HepG2 (cell line): ENCODE data around the gene IFNL1. TPM values are rescaled to one million over a fixed set of nuclear protein-coding genes. Genes with fewer than 3 reads are reported as not detected.
A peak's percentile ranks its signal among the peaks of the same experiment; 100 is the strongest.

Experiments
- ATAC-seq: fragments of 200-7000 bp; cut with Tn5 transposase; 3 replicates; pipeline ENCODE4 v1.9.1; 2020; ENCODE audit warnings: mild to moderate bottlenecking, moderate library complexity
- BruUV-seq: library from RNA; stranded (reverse); fragments of 400-500 nt; replicated peaks from 2 replicates; lab custom pipeline; 2021; lab: Mats Ljungman, UMichigan
- CTCF ChIA-PET: fragments of 300-600 bp; formaldehyde crosslinking; extraction: SDS; loops from one replicate; lab custom pipeline; 2021; ENCODE audit warnings: low total read pairs, inconsistent platforms, low intra/inter-chr PET ratio; lab: Yijun Ruan, JAX
- POLR2A ChIA-PET: fragments of 350-600 bp; sonication (Branson Sonifier 250); formaldehyde crosslinking; loops from one replicate; lab custom pipeline; 2020; ENCODE audit warnings: antibody characterized with exemption, inconsistent platforms; lab: Yijun Ruan, JAX
- DNase-seq: peaks from one replicate; pipeline ENCODE4 v3.0.0-alpha.2; 2015; ENCODE audit warnings: low spot score
- FAIRE-seq: peaks from 3 replicates; lab custom pipeline; 2011; peaks lifted over from hg19 to GRCh38; lab: Jason Lieb, UNC
- H2AFZ ChIP-seq: one replicate; pipeline ENCODE4 v1.6.1; 2011; ENCODE audit warnings: low read length, inconsistent platforms
- H3K27ac ChIP-seq: fragments of 300-600 bp; 3 replicates; pipeline ENCODE4 v1.8.0; 2011; ENCODE audit warnings: mixed run types, mild to moderate bottlenecking, mixed read lengths, low read length, inconsistent platforms; ENCODE audit not compliant: insufficient read depth; ENCODE audit errors: extremely low read length
- H3K27me3 ChIP-seq, 2 experiments: fragments of 200-600 bp in 1 of 2; 2 replicates in 1 of 2; 3 replicates in 1 of 2; pipeline versions ENCODE4 v1.6.0 to v1.8.0; 2011; ENCODE audit warnings: low read length in 2 of 2, mild to moderate bottlenecking in 2 of 2, moderate library complexity in 2 of 2, inconsistent platforms in 1 of 2; ENCODE audit not compliant: insufficient read depth in 2 of 2, control insufficient read depth in 1 of 2
- H3K36me3 ChIP-seq, 2 experiments: fragments of 200-600 bp in 1 of 2; replicated peaks in 1 of 2; 2 replicates in 1 of 2; 3 replicates in 1 of 2; pipeline versions ENCODE4 v1.5.1 to v1.8.0; 2011; ENCODE audit warnings: low read length in 2 of 2, inconsistent platforms in 1 of 2; ENCODE audit not compliant: insufficient read depth in 2 of 2, control insufficient read depth in 1 of 2
- H3K4me1 ChIP-seq: 2 replicates; pipeline ENCODE4 v1.5.1; 2012; ENCODE audit warnings: low read length, inconsistent platforms; ENCODE audit not compliant: insufficient read depth
- H3K4me2 ChIP-seq: 2 replicates; pipeline ENCODE4 v1.6.0; 2011; ENCODE audit warnings: low read depth, low read length, inconsistent platforms
- H3K4me3 ChIP-seq, 3 experiments: fragments of 200-600 bp in 1 of 3; sonication (generic), shearing (Covaris generic) in 1 of 3; replicated peaks in 1 of 3; 2 replicates each; pipeline ENCODE4 v1.5.1; 2011 to 2016; ENCODE audit warnings: low read length in 3 of 3, inconsistent platforms in 2 of 3, low read depth in 2 of 3, mild to moderate bottlenecking in 2 of 3, control low read depth in 1 of 3, mixed read lengths in 1 of 3; ENCODE audit not compliant: insufficient read depth in 1 of 3
- H3K79me2 ChIP-seq: one replicate; pipeline ENCODE4 v1.6.1; 2011; ENCODE audit warnings: low read length, inconsistent platforms; ENCODE audit not compliant: insufficient read depth
- H3K9ac ChIP-seq: 2 replicates; pipeline ENCODE4 v1.6.0; 2011; ENCODE audit warnings: mild to moderate bottlenecking, low read depth, low read length, inconsistent platforms; ENCODE audit not compliant: insufficient read depth
- H3K9me3 ChIP-seq: 2 replicates; pipeline ENCODE4 v1.5.1; 2012; ENCODE audit warnings: mild to moderate bottlenecking, low read length
- H4K20me1 ChIP-seq: 2 replicates; pipeline ENCODE4 v1.6.0; 2011; ENCODE audit warnings: inconsistent platforms, mild to moderate bottlenecking, low read length, moderate library complexity; ENCODE audit not compliant: insufficient read depth
- CENPBD1 ChIP-seq: sonication (generic); formaldehyde crosslinking; IDR thresholded peaks from 2 replicates; pipeline ENCODE4 v1.8.0; 2022; ENCODE audit warnings: missing genetic modification reagents, low read depth, mild to moderate bottlenecking, borderline replicate concordance
- HES4 ChIP-seq: sonication (generic); formaldehyde crosslinking; IDR thresholded peaks from 2 replicates; pipeline ENCODE4 v1.9.0; 2021; ENCODE audit warnings: mild to moderate bottlenecking, missing genetic modification reagents, borderline replicate concordance
- ZNF687 ChIP-seq: sonication (generic); formaldehyde crosslinking; IDR thresholded peaks from 2 replicates; pipeline ENCODE4 v1.5.1; 2020; ENCODE audit warnings: mild to moderate bottlenecking, missing genetic modification reagents, moderate library complexity
- WGBS: methylation state at CpG from one replicate; pipeline ENCODE4 v1.1.6; 2017; ENCODE audit warnings: low lambda C conversion rate; 5-methylcytosine and 5-hydroxymethylcytosine counted together
- in situ Hi-C: cut with HindIII; loops from 2 replicates; pipeline ENCODE4 v1.10.0; 2017; ENCODE audit warnings: low pct_unique_long_range_greater_than_20kb; ENCODE audit not compliant: extremely low pct_ligation_motif_present
- intact Hi-C: fragments of 100-400 bp; cut with micrococcal nuclease; formaldehyde crosslinking; loops from one replicate; pipeline ENCODE4 v1.10.0; 2022; ENCODE audit not compliant: unreplicated experiment
- polyA plus RNA-seq, 8 experiments: library from polyadenylated mRNA; depleted of rRNA in 3 of 8; stranded (reverse) in 7 of 8; unstranded in 1 of 8; fragments of >200 nt; fragmentation: Illumina TruSeq in 4 of 8; extraction: Trizol in 4 of 8; gene quantifications; 2 replicates each; pipeline versions ENCODE4 v1.2.1 to v1.2.3, GENCODE V29; 2011 to 2016; ENCODE audit warnings: low read depth in 4 of 8, missing spikeins in 1 of 8, mixed read lengths in 1 of 8; ENCODE audit not compliant: insufficient read depth in 1 of 8
- total RNA-seq, 5 experiments: library from RNA; depleted of rRNA; stranded (reverse); fragments of >200 nt; fragmentation: Illumina TruSeq; extraction: Trizol; gene quantifications; 2 replicates each; pipeline ENCODE4 v1.2.3, GENCODE V29; 2016; ENCODE audit warnings: low read depth in 1 of 5

IFNL1 gene
- total and polyA plus RNA-seq, 2 of the 13 experiments (the other 11 are each of a cell fraction or from before 2014, with no cell fraction given), result not detected

- H3K4me2 ChIP-seq, result peak overlapping the region; percentile 86
- ATAC-seq, result no peak
- peaks cover 0 to 16% of the 10 kb centered on the region in 2 experiments; a peak in 3 of 5 replicates for H3K36me3 ChIP-seq
- no peak for DNase-seq
- peak overlapping the region; percentile 91 for H3K9ac ChIP-seq
- in situ Hi-C loops, result no loop called here
- no peaks in the 10 kb centered on the region; a peak in 1 of 5 replicates for H3K27me3 ChIP-seq
- H4K20me1 ChIP-seq, result no peaks in the 10 kb centered on the region; the same call in none of the 2 replicates
- H3K9me3 ChIP-seq, result no peaks in the 10 kb centered on the region
- BruUV-seq, result no TSS peak
- WGBS, result 6% methylated on average over 19 of the region's 51 CpGs
- POLR2A ChIA-PET, result interaction anchor here (0.6 to 2.5 kb wide), 12 partner anchors 12 to 1292 kb away, joined by 3 to 14 read pairs (median 4); partner anchors contain the start of genes FBXO17, MED29, PAF1 and RPS16
- peak overlapping the region; percentile 45 for H3K27ac ChIP-seq
- no peak overlapping the region for H2AFZ ChIP-seq
- TF ChIP-seq ZNF687 (CRISPR knock-in tag) (peak; percentile 39; the same call in 1 of the 2 replicates), CENPBD1 (CRISPR knock-in tag) (no peak), HES4 (0 out of 2 replicates have a peak, but pooled peaks have one; percentile 2)
- H3K4me1 ChIP-seq, result peaks cover 63% of the 10 kb centered on the region
- intact Hi-C loops, result loop anchor here (5.0 kb wide), 1 partner anchor 70 kb away; the partner anchor contains the start of gene PLEKHG2
- peaks cover 41% of the 10 kb centered on the region for H3K79me2 ChIP-seq
- CTCF ChIA-PET, result interaction anchor here (0.8 kb wide), 1 partner anchor 70 kb away, joined by 4 read pairs; the partner anchor contains the start of gene PLEKHG2
- no peak for FAIRE-seq
- H3K4me3 ChIP-seq, result peak overlapping the region; percentile 84 to 92 (median 88)
Measured at GRCh38 chr19:39342647-39343305, 46.6 kb downstream of the IFNL1 start.
